A673 (cell line): ENCODE results near the gene CDX1.

Experiments used
- CTCF ChIP-seq: fragments of 300-800, 200-600 bp; sonication (generic); conservative IDR thresholded peaks from 2 replicates; pipeline ENCODE4 v1.5.1; 2017; ENCODE audit warnings: low read depth, mild to moderate bottlenecking, antibody characterized with exemption, low read length, moderate library complexity, mixed read lengths
- EZH2 ChIP-seq: fragments of 200-600 bp; sonication (generic); IDR thresholded peaks from 2 replicates; pipeline ENCODE4 v1.6.1; 2017; ENCODE audit warnings: borderline replicate concordance, low read depth, mild to moderate bottlenecking, mixed read lengths, antibody characterized with exemption, low read length; ENCODE audit not compliant: poor library complexity, severe bottlenecking

DNA sequence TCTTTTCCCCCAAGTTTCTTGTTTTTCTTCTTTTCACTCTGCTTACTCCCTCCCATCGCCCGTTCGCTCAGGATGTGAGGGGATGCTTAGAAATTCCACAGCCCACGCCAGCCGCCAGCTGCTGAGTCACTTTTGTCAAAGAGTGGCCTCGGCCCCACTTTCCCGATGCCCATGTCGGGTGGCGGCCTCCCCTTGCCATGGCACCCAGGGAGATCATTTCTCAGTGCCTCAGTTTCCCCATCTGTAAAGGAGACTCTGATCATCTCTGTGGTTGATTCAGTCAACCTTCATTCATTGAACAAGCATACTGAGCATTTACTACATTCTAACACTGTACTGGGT, 10.6 kb upstream of the CDX1 start:
- TF ChIP-seq CTCF (no peak), EZH2 (no peak)
